CD14-positive monocyte (primary cell): ENCODE results near the gene HAS3. TPM values are rescaled to one million over a fixed set of nuclear protein-coding genes. Genes with fewer than 3 reads are reported as not detected.
"Not testable (repeated sequence)": the region's sequence is repeated elsewhere in the genome, so short reads cannot be mapped to it uniquely, and the experiment has no call there.

Experiments
- DNase-seq, 3 donors: peaks; one replicate each; pipeline ENCODE4 v3.0.0-alpha.2; 2011 to 2022
- H2AFZ ChIP-seq: 2 replicates; pipeline ENCODE4 v1.6.0; 2012; ENCODE audit warnings: mild to moderate bottlenecking, low read depth, low read length, inconsistent platforms; ENCODE audit not compliant: insufficient read depth, poor library complexity, severe bottlenecking
- H3K27ac ChIP-seq, 2 donors: 1 replicate in 1 of 2; 2 replicates in 1 of 2; pipeline ENCODE4 v1.5.1; 2012 to 2013; ENCODE audit warnings: low read length in 2 of 2, control low read depth in 1 of 2, inconsistent platforms in 1 of 2, low read depth in 1 of 2, mild to moderate bottlenecking in 1 of 2
- H3K27me3 ChIP-seq, 2 donors: one replicate each; pipeline versions ENCODE4 v1.6.0 to v1.6.1; 2011 to 2013; ENCODE audit warnings: low read length in 2 of 2; ENCODE audit not compliant: control insufficient read depth in 2 of 2, insufficient read depth in 2 of 2
- H3K36me3 ChIP-seq, 2 donors: replicated peaks in 1 of 2; 1 replicate in 1 of 2; 2 replicates in 1 of 2; pipeline versions ENCODE4 v1.5.1 to v1.6.1; 2012 to 2013; ENCODE audit warnings: low read length in 2 of 2, control low read depth in 1 of 2, inconsistent platforms in 1 of 2, mild to moderate bottlenecking in 1 of 2; ENCODE audit not compliant: insufficient read depth in 2 of 2, control insufficient read depth in 1 of 2
- H3K4me1 ChIP-seq, 2 donors: 1 replicate in 1 of 2; 2 replicates in 1 of 2; pipeline versions ENCODE4 v1.5.1 to v1.6.1; 2012 to 2013; ENCODE audit warnings: low read length in 2 of 2, control low read depth in 1 of 2, inconsistent platforms in 1 of 2, mild to moderate bottlenecking in 1 of 2, moderate library complexity in 1 of 2; ENCODE audit not compliant: insufficient read depth in 2 of 2, control insufficient read depth in 1 of 2
- H3K4me2 ChIP-seq: replicated peaks from 2 replicates; pipeline ENCODE3; 2012; ENCODE audit warnings: low read length, moderate library complexity, mild to moderate bottlenecking; ENCODE audit not compliant: poor library complexity, severe bottlenecking; ENCODE audit errors: extremely low read depth
- H3K4me3 ChIP-seq, 3 experiments: fragments of 200-600 bp in 1 of 3; sonication (generic) in 1 of 3; replicated peaks in 1 of 3; 1 replicate in 2 of 3; 2 replicates in 1 of 3; pipeline ENCODE4 v1.5.1; 2011 to 2013; ENCODE audit warnings: low read length in 3 of 3, mild to moderate bottlenecking in 3 of 3, control low read depth in 2 of 3, low read depth in 2 of 3, inconsistent platforms in 1 of 3, moderate library complexity in 1 of 3
- H3K79me2 ChIP-seq: 2 replicates; pipeline ENCODE4 v1.6.0; 2012; ENCODE audit warnings: mild to moderate bottlenecking, control low read depth, inconsistent platforms, low read length, moderate library complexity; ENCODE audit not compliant: insufficient read depth
- H3K9ac ChIP-seq: 2 replicates; pipeline ENCODE4 v1.6.0; 2017; ENCODE audit warnings: low read length, mild to moderate bottlenecking; ENCODE audit not compliant: insufficient read depth, poor library complexity, severe bottlenecking
- H3K9me3 ChIP-seq, 2 donors: replicated peaks in 1 of 2; 1 replicate in 1 of 2; 2 replicates in 1 of 2; pipeline versions ENCODE4 v1.5.1 to v1.6.1; 2012 to 2013; ENCODE audit warnings: low read length in 2 of 2, control low read depth in 1 of 2; ENCODE audit not compliant: control insufficient read depth in 1 of 2, insufficient read depth in 1 of 2
- H4K20me1 ChIP-seq: 2 replicates; pipeline ENCODE4 v1.6.0; 2012; ENCODE audit warnings: mild to moderate bottlenecking, low read length, control low read depth, moderate library complexity; ENCODE audit not compliant: insufficient read depth
- H3K27ac Mint-ChIP-seq, 7 donors: one replicate each; pipeline ENCODE4 v1.8.0; 2020; ENCODE audit warnings: mild to moderate bottlenecking in 7 of 7, mixed read lengths in 7 of 7, moderate library complexity in 6 of 7, inconsistent platforms in 2 of 7
- H3K27me3 Mint-ChIP-seq, 3 donors: one replicate each; pipeline ENCODE4 v1.8.0; 2021 to 2022; ENCODE audit warnings: low read depth in 3 of 3, mild to moderate bottlenecking in 3 of 3, mixed read lengths in 3 of 3, moderate library complexity in 3 of 3, inconsistent platforms in 1 of 3
- H3K36me3 Mint-ChIP-seq, 2 donors: one replicate each; pipeline ENCODE4 v1.8.0; 2020; ENCODE audit warnings: mixed read lengths in 2 of 2, inconsistent platforms in 1 of 2, mild to moderate bottlenecking in 1 of 2
- H3K4me1 Mint-ChIP-seq: one replicate; pipeline ENCODE4 v1.8.0; 2020; ENCODE audit warnings: mild to moderate bottlenecking, mixed read lengths
- H3K4me3 Mint-ChIP-seq, 2 donors: one replicate each; pipeline ENCODE4 v1.8.0; 2020; ENCODE audit warnings: mild to moderate bottlenecking in 2 of 2, mixed read lengths in 2 of 2, moderate library complexity in 1 of 2
- H3K9me3 Mint-ChIP-seq, 7 donors: one replicate each; pipeline ENCODE4 v1.8.0; 2020 to 2022; ENCODE audit warnings: mixed read lengths in 7 of 7, mild to moderate bottlenecking in 6 of 7, moderate library complexity in 6 of 7, inconsistent platforms in 2 of 7
- whole genome bisulfite sequencing: methylation state at CpG from one replicate; pipeline ENCODE4 v1.1.5; 2013; ENCODE audit warnings: missing lambda C conversion rate; ENCODE audit not compliant: insufficient coverage; 5-methylcytosine and 5-hydroxymethylcytosine counted together
- intact Hi-C, 2 donors: fragments of 100-400 bp; cut with micrococcal nuclease; formaldehyde crosslinking; loops; one replicate each; pipeline versions ENCODE4 v1.15.0 to v1.15.1; 2023
- polyA plus RNA-seq, 3 donors: library from polyadenylated mRNA; depleted of rRNA in 1 of 3; unstranded in 2 of 3; stranded (reverse) in 1 of 3; fragments of 300-500 nt in 2 of 3; fragments of >200 nt in 1 of 3; fragmentation: Illumina TruSeq in 2 of 3; gene quantifications; 1 replicate in 2 of 3; 2 replicates in 1 of 3; pipeline ENCODE4 v1.2.3, GENCODE V29; 2012 to 2021
- TF ChIP-seq, protein P1 (sequence below): fragments of 200-600 bp; IDR thresholded peaks from one replicate; pipeline ENCODE4 v1.8.0; 2022; ENCODE audit warnings: antibody characterized with exemption, mild to moderate bottlenecking

The HAS3 gene
- polyA plus RNA-seq, 3 donors, result 1.3 TPM; not detected in 2

DNA sequence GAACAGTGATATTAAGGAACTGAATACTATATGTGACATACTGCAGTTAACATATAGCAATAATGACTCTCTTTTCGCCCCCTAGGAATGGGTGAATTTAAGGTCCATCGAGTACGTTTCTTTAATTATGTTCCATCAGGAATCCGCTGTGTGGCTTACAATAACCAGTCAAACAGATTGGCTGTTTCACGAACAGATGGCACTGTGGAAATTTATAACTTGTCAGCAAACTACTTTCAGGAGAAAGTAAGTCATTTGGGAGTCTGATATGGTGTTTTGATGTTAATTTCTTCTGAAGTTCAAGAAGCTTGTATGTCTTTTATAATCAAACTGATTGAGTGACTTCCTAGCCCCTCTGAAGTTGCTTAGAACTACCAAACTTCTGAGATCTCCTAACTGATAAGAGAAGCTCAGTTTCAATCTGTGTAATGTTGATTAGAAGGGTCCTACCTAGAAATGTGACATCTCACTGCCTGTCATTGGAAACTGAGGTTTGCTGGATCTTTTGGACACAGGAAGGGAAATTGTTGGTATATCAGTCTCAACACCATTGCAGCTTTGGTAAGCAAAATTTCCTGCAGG is 28.0 kb downstream of the HAS3 start:
- Mint-ChIP-seq H3K27ac (peak overlapping the region in 2 of 7 donors; percentile 90 to 94), H3K27me3 (peaks cover 0 to 1% (median 0%) of the 10 kb centered on the region in 3 donors), H3K4me1 (peaks cover 30% of the 10 kb centered on the region), H3K36me3 (peaks cover 18 to 24% of the 10 kb centered on the region in 2 donors), H3K9me3 (no peaks in the 10 kb centered on the region), H3K4me3 (peak overlapping the region; percentile 92 to 93)
- no CpG with 5 or more reads among the region's 5 CpGs for WGBS
- Histone ChIP-seq H3K27me3 (no peaks in the 10 kb centered on the region), H3K27ac (peak overlapping the region in 1 of 2 donors; percentile 70), H3K79me2 (peaks cover 70% of the 10 kb centered on the region), H3K9ac (peak overlapping the region; percentile 76), H4K20me1 (peaks cover 30% of the 10 kb centered on the region), H3K4me1 (peaks cover 13 to 19% of the 10 kb centered on the region in 2 donors), H2AFZ (peak overlapping the region; percentile 91), H3K9me3 (no peaks in the 10 kb centered on the region), H3K36me3 (peaks cover 11 to 28% of the 10 kb centered on the region in 2 donors), H3K4me3 (peak overlapping the region; percentile 79 to 99 (median 80)), H3K4me2 (peak overlapping the region; percentile 96)
- DNase-seq, result no peak
- intact Hi-C loops, result loop anchor here (5.0 to 10.0 kb wide), 3 partner anchors 51 to 596 kb away; partner anchors contain the start of genes SNTB2 (in 1 of the 2), VPS4A (in 1 of the 2) and ZFP90 (in 1 of the 2)
- TF ChIP-seq, protein P1, sequence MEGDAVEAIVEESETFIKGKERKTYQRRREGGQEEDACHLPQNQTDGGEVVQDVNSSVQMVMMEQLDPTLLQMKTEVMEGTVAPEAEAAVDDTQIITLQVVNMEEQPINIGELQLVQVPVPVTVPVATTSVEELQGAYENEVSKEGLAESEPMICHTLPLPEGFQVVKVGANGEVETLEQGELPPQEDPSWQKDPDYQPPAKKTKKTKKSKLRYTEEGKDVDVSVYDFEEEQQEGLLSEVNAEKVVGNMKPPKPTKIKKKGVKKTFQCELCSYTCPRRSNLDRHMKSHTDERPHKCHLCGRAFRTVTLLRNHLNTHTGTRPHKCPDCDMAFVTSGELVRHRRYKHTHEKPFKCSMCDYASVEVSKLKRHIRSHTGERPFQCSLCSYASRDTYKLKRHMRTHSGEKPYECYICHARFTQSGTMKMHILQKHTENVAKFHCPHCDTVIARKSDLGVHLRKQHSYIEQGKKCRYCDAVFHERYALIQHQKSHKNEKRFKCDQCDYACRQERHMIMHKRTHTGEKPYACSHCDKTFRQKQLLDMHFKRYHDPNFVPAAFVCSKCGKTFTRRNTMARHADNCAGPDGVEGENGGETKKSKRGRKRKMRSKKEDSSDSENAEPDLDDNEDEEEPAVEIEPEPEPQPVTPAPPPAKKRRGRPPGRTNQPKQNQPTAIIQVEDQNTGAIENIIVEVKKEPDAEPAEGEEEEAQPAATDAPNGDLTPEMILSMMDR, result no peak

DNA sequence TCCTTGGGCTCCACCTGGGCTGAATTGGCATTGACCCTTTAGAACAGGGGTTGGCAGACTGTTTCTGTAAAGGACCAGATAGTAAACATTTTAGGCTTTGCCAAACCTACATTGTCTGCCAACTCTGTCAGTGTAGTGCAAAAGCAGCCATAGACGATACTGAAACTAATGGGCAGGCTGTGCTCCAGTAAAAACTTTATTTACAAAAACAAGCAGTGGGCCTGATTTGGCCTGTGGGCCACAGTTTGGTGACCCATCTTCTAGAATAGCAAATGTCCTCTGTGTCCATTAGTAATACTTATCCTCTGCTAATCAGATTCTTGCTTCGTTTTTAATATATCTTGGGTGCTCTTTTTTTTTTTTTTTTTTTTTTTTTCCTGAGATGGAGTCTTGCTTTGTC is 33.2 kb downstream of the HAS3 start:
- Histone ChIP-seq H3K27ac (no peak overlapping the region), H3K9ac (no peak overlapping the region), H3K4me1 (peaks cover 2 to 3% of the 10 kb centered on the region in 2 donors), H3K79me2 (peaks cover 22% of the 10 kb centered on the region), H3K4me3 (no peak overlapping the region), H3K9me3 (no peaks in the 10 kb centered on the region), H2AFZ (no peak overlapping the region), H3K36me3 (peaks cover 51 to 74% of the 10 kb centered on the region in 2 donors), H4K20me1 (no peaks in the 10 kb centered on the region), H3K4me2 (no peak overlapping the region), H3K27me3 (no peaks in the 10 kb centered on the region)
- peaks cover 3% of the 10 kb centered on the region for H3K4me1 Mint-ChIP-seq
- DNase-seq, result no peak
- intact Hi-C loops, result loop anchor here (10.0 kb wide), 2 partner anchors 46 to 176 kb away; partner anchors contain the start of genes SNTB2 (in 1 of the 2) and VPS4A (in 1 of the 2)
- no peak overlapping the region for H3K27ac Mint-ChIP-seq
- H3K36me3 Mint-ChIP-seq, result peaks cover 58 to 62% of the 10 kb centered on the region in 2 donors
- TF ChIP-seq, protein P1, result no peak
- no peaks in the 10 kb centered on the region for H3K9me3 Mint-ChIP-seq
- H3K27me3 Mint-ChIP-seq, result peaks cover 0 to 1% (median 0%) of the 10 kb centered on the region in 3 donors
- 100% methylated on average over 1 of the region's 2 CpGs for WGBS
- H3K4me3 Mint-ChIP-seq, result no peak overlapping the region

DNA sequence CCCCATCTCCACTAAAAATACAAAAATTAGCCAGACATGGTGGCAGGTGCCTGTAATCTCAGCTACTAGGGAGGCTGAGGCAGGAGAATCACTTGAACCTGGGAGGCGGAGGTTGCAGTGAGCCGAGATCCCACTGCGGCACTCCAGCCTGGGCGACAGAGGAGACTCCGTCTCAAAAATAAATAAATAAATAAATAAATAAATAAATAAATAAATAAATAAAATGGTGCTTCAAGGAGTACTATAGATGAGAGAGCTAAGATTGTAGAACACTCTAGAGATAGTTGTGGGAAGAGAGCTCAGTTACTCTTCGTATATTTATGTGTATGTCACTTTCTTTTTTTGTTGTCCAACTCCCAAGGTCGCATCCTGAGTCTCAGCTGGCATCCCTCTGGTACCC is 34.0 kb downstream of the HAS3 start:
- not testable (repeated sequence) for H4K20me1 ChIP-seq, H2AFZ ChIP-seq, H3K27me3 Mint-ChIP-seq, H3K9me3 Mint-ChIP-seq, H3K27ac ChIP-seq, H3K4me3 Mint-ChIP-seq, H3K4me3 ChIP-seq, DNase-seq, H3K9ac ChIP-seq, H3K9me3 ChIP-seq, H3K4me1 Mint-ChIP-seq, H3K4me1 ChIP-seq, H3K4me2 ChIP-seq, H3K27me3 ChIP-seq, H3K27ac Mint-ChIP-seq
- intact Hi-C loops, result loop anchor here (10.0 kb wide), 2 partner anchors 45 to 175 kb away; partner anchors contain the start of genes SNTB2 (in 1 of the 2) and VPS4A (in 1 of the 2)
- no CpG with 5 or more reads among the region's 7 CpGs for WGBS
- H3K36me3 Mint-ChIP-seq, result peaks cover 63 to 71% of the 10 kb centered on the region in 2 donors
- Histone ChIP-seq H3K36me3 (peaks cover 57 to 82% of the 10 kb centered on the region in 2 donors), H3K79me2 (peaks cover 14% of the 10 kb centered on the region)
